Cardiac fibroblast (primary cell): Measurements from ENCODE around the gene MSI2.

ENCODE experiments used
- DNase-seq, 2 donors: peaks; one replicate each; pipeline versions ENCODE4 v3.0.0 to v3.0.0-alpha.2; 2010; ENCODE audit warnings: low read depth in 2 of 2
- H3K4me3 ChIP-seq, 2 donors: replicated peaks in 1 of 2; 1 replicate in 1 of 2; 2 replicates in 1 of 2; pipeline ENCODE4 v1.5.1; 2011; ENCODE audit warnings: low read depth in 2 of 2, low read length in 2 of 2, mild to moderate bottlenecking in 2 of 2, moderate library complexity in 1 of 2
- TF ChIP-seq, protein P1 (sequence below): IDR thresholded peaks from one replicate; pipeline ENCODE4 v1.5.1; 2011; ENCODE audit warnings: low read depth, mild to moderate bottlenecking, low read length, inconsistent platforms

MSI2 gene

DNA sequence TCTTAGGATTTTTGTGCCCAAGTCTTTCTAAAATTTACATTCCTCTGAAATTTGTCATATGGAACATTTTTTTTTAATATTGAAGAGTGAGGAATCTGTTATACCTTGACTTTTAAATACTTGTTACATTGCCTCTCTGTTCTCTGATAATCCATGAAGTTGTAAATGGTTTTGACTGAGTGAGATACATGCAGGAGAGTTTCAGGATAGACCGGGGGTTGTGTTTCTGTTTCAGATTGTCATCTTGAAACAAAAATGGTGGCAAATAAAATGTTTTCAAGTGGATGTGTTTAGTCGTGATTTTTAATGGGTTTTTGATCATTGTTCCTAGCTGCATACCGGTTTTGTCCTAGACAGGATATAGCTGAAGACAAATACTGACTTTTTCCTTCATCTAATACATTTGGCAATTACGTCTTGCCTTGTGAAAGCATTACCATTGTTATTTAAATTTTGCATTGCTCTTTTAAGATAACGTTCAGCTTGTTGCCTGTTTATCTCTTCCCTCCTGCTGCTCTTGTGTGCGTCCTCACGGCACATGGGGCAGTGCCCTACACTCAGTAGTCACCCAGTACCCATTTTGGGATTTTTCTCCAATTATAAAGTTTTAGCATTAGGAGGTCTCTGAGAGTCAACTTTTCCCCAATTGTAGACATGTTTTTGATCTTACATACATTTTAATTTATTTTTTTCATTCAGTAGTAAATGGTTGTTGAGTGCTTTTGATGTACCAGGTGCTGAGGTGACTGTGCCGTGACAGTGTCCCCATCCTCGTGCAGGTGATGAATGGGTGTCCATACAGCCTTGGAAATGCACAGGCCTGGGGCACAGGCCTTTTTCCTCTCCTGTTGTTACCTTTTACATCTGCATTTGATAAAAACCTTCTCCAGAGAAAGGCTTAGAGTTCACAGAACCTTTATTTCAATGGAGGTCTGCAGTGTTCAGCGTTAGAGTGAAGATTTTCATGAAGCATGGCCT is 169.9 kb downstream of the MSI2 start:
- TF ChIP-seq, protein P1, sequence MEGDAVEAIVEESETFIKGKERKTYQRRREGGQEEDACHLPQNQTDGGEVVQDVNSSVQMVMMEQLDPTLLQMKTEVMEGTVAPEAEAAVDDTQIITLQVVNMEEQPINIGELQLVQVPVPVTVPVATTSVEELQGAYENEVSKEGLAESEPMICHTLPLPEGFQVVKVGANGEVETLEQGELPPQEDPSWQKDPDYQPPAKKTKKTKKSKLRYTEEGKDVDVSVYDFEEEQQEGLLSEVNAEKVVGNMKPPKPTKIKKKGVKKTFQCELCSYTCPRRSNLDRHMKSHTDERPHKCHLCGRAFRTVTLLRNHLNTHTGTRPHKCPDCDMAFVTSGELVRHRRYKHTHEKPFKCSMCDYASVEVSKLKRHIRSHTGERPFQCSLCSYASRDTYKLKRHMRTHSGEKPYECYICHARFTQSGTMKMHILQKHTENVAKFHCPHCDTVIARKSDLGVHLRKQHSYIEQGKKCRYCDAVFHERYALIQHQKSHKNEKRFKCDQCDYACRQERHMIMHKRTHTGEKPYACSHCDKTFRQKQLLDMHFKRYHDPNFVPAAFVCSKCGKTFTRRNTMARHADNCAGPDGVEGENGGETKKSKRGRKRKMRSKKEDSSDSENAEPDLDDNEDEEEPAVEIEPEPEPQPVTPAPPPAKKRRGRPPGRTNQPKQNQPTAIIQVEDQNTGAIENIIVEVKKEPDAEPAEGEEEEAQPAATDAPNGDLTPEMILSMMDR, result no peak
- H3K4me3 ChIP-seq, result no peak overlapping the region
- no peak for DNase-seq

DNA sequence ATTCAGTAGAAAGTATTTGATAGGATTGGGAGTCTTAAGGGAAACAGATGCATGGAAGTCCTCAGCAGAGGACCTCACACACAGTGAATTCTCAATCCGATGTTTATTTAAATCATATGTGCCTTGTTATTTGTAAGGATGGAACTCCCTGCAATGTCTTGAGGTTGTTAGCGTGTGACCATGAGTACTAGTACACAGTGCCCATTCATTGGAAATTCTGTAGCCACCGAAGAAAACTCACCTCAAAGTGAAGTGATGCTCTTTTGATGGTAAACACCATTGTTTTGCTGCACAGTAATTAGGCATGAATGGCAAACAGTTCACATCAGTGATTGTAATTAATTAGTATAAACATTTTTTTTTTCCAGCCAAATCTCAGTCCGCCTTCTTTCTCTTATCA is 173.6 kb downstream of the MSI2 start:
- TF ChIP-seq, protein P1, result no peak
- no peak for DNase-seq

DNA sequence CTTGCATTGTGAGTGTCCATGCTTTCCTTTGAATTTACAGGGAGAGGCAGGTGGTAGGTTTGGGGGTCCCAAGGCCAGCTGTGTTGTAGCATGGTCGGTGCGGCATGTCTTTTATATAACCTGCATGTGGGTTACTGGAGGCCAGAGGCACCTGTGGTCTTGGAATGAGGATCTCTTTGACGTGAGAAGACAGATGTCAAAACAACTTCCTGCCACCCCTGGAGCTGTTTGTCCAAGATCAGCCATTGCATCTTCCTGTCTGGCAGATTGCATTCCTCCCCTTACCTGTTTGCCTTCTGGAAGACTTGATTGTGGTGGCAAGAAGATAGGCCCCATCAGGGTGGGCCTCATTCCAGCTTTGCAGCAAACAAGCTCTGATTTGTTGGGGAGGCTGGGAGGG is 175.1 kb downstream of the MSI2 start:
- no peak overlapping the region for H3K4me3 ChIP-seq
- TF ChIP-seq, protein P1, result no peak
- DNase-seq, result no peak

More for the DNA sequence above, 173.6 kb downstream of the MSI2 start:
- no peak overlapping the region for H3K4me3 ChIP-seq

DNA sequence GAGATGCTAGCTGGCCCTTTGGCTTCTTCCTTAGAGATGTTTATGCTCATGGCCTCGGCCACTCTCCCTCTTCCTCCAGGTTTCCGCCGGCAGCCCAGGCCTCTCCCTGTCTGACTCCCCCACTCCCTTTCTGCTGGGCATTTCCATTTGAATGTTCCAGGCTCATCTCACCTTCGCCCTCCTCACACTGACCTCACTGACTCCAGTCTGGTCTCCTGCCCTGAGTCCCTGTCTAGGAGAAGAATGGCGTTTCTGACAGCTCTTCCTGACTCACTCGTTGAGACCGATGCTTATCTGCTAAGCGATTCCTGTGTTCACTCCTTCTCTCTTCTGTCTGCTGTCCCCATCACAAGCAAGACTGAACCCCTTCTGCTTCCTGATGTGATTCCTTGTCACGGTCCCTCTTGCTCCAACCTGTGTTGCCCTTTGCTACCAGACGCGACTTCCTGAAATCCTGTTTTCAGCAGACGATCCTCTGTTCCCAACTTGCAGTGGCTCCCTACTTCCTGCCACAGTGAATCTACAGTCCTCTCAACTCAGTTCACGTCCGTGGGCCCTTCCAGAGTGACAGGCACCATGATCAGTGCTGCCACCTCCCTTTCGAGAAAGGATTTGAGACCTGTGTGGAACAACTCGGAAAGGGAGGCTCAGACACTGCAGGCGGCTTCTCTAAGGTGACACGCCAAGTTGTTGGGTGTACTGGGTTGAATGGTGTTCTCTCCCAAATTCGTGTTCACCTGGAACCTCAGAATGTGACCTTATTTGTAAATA is 176.4 kb downstream of the MSI2 start:
- no peak for DNase-seq
- TF ChIP-seq, protein P1, result no peak
- H3K4me3 ChIP-seq, result no peak overlapping the region

DNA sequence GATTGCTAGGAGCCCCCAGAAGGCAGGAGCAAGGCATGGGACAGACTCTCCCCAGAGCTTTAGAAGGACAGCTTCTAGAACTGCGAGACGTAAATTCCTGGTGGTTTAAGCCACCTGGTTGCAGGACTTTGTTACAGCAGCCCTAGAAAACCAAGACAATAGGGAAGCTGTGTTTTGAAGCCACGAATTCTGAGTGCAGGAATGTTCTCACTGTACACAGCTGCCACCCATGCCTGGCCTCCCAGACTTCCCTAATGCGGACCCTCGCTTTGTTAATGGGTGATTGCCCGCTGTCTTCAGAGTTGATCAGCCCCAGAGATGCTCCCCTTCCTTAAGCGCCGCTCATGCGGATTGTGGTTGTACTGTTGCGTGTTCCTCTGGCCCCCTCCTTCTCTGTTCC is 177.1 kb downstream of the MSI2 start:
- TF ChIP-seq, protein P1, result no peak
- H3K4me3 ChIP-seq, result no peak overlapping the region
- no peak for DNase-seq

DNA sequence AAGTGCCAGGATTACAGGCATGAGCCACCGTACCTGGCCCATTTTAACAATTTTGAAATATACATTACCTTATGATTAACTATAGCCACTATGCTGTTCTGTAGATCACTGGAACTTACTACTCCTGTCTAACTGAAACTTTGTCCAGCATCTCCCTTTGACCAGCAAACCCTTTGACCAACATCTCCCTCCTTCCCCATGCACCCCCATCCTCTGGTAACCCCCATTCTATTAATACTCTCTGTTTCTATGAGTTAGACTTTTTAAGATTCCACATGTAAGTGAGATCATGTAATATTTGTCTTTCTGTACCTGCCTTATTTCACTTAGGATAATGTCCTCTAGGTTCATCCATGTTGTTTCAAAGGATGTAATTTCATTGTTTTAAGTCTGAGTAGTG is 178.0 kb downstream of the MSI2 start:
- no peak for DNase-seq
- TF ChIP-seq, protein P1, result no peak

More for the DNA sequence above, 178.0 kb downstream of the MSI2 start:
- H3K4me3 ChIP-seq, result no peak overlapping the region
